Stomach smooth muscle (tissue), 2 donors: ENCODE results near the gene RAD23B.

Experiments used
- H3K27ac ChIP-seq: one replicate; pipeline ENCODE4 v1.7.0; 2013; ENCODE audit warnings: mild to moderate bottlenecking, low read length, inconsistent platforms
- H3K27me3 ChIP-seq, 2 donors: one replicate each; pipeline ENCODE4 v1.7.0; 2013; ENCODE audit warnings: low read length in 2 of 2; ENCODE audit not compliant: insufficient read depth in 2 of 2, control insufficient read depth in 1 of 2
- H3K36me3 ChIP-seq, 2 donors: one replicate each; pipeline ENCODE4 v1.7.0; 2013; ENCODE audit warnings: low read length in 2 of 2; ENCODE audit not compliant: control insufficient read depth in 2 of 2, insufficient read depth in 2 of 2
- H3K4me1 ChIP-seq: one replicate; pipeline ENCODE4 v1.7.0; 2013; ENCODE audit warnings: low read length; ENCODE audit not compliant: control insufficient read depth, insufficient read depth
- H3K4me3 ChIP-seq, 2 donors: one replicate each; pipeline ENCODE4 v1.7.0; 2013; ENCODE audit warnings: low read length in 2 of 2
- H3K9ac ChIP-seq, 2 donors: one replicate each; pipeline ENCODE4 v1.7.0; 2013; ENCODE audit warnings: low read length in 2 of 2, mild to moderate bottlenecking in 1 of 2
- H3K9me3 ChIP-seq, 2 donors: one replicate each; pipeline ENCODE4 v1.7.0; 2013; ENCODE audit warnings: low read length in 2 of 2; ENCODE audit not compliant: control insufficient read depth in 2 of 2
- donor health status: healthy.
- donor health status: Pancreatic carcinoma.

RAD23B gene

DNA sequence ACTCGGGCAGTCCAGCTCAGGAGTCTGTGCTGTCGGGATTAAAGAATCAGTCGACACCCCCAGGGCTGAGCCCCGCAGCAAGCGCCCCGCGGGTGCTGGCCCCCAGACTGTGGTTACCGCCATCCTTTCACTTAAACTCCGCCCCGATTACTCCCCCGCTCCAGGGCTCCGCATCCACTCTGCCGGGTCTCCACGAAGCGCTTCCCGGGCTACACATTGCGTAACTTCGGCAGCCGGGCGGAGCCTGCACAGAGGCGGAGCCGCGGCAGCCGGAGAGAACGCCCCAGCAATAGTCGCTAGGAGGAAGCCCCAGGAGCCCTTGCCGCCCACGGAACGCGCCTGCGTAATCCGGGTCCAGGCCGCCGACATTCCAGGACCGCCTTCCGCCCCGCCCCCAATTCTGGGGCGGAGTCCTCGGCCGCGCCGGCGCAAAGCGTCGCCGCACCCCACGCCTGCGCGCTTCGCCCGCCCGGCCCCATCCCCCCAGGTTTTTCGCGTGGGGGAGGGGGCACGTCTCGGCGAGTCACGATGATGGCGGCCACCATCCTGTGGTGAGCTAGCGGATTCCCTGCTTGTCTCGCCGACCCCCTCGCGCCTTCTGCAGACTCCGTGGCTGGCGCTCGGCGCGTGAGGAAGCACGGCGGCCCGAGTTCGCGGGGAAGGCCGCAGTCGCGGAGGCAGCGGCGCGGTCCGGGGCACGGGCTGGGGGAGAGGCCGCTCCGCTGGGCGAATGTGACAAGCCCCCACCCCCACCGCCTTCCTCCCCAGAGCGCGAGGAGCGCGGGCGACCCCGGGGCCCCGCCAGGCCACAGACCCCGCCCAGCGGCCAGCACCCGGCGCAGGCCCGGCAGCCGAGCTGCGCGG, at the start of gene RAD23B:
RAD23B (plus strand) TSS at position 521 of the 864 bp plus-strand sequence. CDS start 351 bp downstream, outside the sequence.
- Histone ChIP-seq H3K4me1 (peaks cover 13% of the 10 kb centered on the region), H3K4me3 (peak within 1 kb of the TSS; percentile 84 to 91), H3K27me3 (no peaks in the 10 kb centered on the region), H3K9me3 (no peaks in the 10 kb centered on the region), H3K27ac (peak within 1 kb of the TSS; percentile 93), H3K36me3 (no peaks in the 10 kb centered on the region), H3K9ac (peak within 1 kb of the TSS; percentile 90 to 92)

DNA sequence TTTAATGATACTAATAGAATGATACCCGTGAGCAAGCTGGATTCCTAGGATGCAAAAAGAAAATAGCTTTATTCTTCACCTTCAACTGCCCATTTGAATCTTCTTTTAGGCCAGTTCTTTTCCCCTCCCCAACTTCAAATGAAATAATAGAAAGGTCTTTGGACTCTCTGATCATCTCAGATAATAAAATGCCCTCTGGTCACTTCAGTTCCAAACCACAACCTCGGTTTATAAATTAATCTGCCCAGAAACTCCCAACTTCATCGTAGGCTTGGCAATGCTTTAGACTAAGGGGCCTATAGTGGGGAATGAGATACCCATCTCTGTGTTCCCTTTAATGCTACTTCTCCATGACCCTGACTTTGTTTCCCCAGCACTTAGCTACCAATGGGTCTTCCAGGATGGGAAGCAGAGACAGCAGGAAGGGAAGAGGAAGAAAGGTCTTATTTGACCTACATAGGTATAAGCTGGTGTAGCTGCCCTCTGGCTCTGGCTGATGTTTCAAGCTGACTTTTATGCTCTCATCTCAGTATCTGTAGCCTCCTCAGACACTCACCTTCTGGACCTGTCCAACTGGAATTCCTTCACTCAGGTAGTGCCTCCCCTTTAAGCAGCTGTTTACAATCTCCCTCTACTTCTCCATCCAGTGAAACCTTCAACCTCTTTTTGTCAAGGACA, 47.2 kb upstream of the RAD23B start:
- H3K36me3 ChIP-seq = no peaks in the 10 kb centered on the region
- H3K27me3 ChIP-seq = no peaks in the 10 kb centered on the region
- no peak overlapping the region for H3K9ac ChIP-seq
- no peak overlapping the region for H3K4me3 ChIP-seq
- H3K9me3 ChIP-seq = no peaks in the 10 kb centered on the region
- H3K27ac ChIP-seq = no peak overlapping the region
- H3K4me1 ChIP-seq = no peaks in the 10 kb centered on the region

GRCh38 chr9:107237873-107238272, 45.2 kb upstream of the RAD23B start:
- Histone ChIP-seq H3K27me3 (no peaks in the 10 kb centered on the region), H3K4me1 (no peaks in the 10 kb centered on the region), H3K9me3 (no peaks in the 10 kb centered on the region), H3K27ac (no peak overlapping the region), H3K4me3 (no peak overlapping the region), H3K36me3 (no peaks in the 10 kb centered on the region), H3K9ac (no peak overlapping the region)

- no peaks in the 10 kb centered on the region for H3K27me3 ChIP-seq
These were observed 43.6 kb upstream of the RAD23B start for GRCh38 chr9:107239474-107239873.

GRCh38 chr9:107240260-107240659, 42.8 kb upstream of the RAD23B start:
- Histone ChIP-seq H3K9ac (no peak overlapping the region), H3K27me3 (no peaks in the 10 kb centered on the region), H3K4me1 (no peaks in the 10 kb centered on the region), H3K4me3 (no peak overlapping the region), H3K36me3 (no peaks in the 10 kb centered on the region), H3K27ac (no peak overlapping the region), H3K9me3 (no peaks in the 10 kb centered on the region)

More at GRCh38 chr9:107239474-107239873, 43.6 kb upstream of the RAD23B start:
- H3K9ac ChIP-seq = no peak overlapping the region
- no peak overlapping the region for H3K27ac ChIP-seq
- H3K4me1 ChIP-seq = no peaks in the 10 kb centered on the region
- no peak overlapping the region for H3K4me3 ChIP-seq
- H3K36me3 ChIP-seq = no peaks in the 10 kb centered on the region
- H3K9me3 ChIP-seq = no peaks in the 10 kb centered on the region

- Histone ChIP-seq H3K9me3 (no peaks in the 10 kb centered on the region), H3K27me3 (no peaks in the 10 kb centered on the region), H3K36me3 (no peaks in the 10 kb centered on the region), H3K4me1 (peaks cover 5% of the 10 kb centered on the region), H3K9ac (no peak overlapping the region), H3K27ac (no peak overlapping the region), H3K4me3 (no peak overlapping the region)
These were observed 40.7 kb upstream of the RAD23B start for GRCh38 chr9:107242073-107243030.

DNA sequence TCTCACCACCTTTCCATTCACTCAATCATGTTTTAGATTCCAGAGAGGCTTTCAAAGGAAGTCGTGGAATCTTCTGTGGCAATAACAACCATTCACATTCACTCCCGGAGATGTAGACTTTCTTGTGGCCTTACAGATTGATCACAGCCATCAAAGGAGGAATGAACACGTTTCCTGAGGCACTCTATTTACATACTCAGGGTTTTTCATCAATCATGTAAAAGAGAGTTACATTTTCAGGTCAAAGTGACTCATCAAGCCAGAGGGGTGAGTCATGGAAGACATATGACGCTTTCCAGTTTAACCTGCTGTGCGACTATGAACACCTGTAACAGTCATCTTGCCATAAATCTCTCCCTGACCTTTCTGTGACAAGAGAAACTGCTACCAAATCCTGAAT, 39.3 kb upstream of the RAD23B start:
- Histone ChIP-seq H3K27ac (no peak overlapping the region), H3K4me1 (peaks cover 6% of the 10 kb centered on the region)

DNA sequence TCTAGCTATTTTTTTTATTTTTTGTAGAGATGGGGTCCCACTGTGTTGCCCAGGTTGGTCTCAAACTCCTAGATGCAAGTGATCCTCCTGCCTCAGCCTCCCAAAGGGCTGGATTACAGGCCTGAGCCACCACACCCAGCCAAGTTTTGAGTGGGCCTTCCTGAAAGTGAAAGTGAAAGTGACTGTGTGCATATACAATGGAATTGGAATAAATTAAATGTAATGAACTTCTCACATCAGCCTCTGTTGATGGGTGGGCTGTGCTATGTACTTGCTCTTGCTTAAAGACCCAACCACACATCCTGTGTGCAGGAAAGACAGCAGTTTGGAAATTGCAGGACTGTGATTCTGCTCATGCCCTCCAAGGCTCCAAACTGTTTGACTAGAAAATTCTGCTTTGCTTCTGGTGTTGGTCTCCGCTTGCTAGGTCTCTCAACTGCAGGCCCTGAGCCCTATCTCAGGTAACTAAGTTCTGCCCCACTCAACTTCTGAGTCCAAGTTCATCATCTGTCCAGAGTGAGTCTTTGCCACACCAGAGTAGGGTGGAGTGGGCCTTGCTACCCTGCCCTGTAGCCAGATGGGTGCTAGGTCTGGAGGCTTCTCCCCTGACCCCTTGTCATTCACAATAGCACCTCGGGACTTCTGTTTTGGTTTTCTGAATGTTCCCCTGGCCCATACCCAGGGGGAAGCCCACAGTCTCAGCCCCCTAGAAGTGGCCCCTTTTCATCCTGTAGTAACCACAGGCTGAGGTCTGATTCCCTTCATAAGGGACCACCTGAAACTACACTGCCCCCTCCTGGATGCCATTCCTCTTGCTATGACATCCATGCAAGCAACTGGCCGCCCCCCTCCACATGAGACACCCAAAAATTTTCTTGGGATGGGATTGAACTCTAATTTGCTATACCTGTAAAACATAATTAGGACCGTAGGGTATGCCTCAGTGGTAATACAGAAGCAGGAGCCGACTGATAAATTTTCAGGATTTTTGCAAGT, 36.5 kb upstream of the RAD23B start:
- H3K9ac ChIP-seq = no peak overlapping the region
- H3K36me3 ChIP-seq = no peaks in the 10 kb centered on the region
- H3K9me3 ChIP-seq = no peaks in the 10 kb centered on the region

More for the DNA sequence above, 39.3 kb upstream of the RAD23B start:
- Histone ChIP-seq H3K4me3 (no peak overlapping the region), H3K9me3 (no peaks in the 10 kb centered on the region), H3K27me3 (no peaks in the 10 kb centered on the region), H3K36me3 (no peaks in the 10 kb centered on the region), H3K9ac (no peak overlapping the region)

DNA sequence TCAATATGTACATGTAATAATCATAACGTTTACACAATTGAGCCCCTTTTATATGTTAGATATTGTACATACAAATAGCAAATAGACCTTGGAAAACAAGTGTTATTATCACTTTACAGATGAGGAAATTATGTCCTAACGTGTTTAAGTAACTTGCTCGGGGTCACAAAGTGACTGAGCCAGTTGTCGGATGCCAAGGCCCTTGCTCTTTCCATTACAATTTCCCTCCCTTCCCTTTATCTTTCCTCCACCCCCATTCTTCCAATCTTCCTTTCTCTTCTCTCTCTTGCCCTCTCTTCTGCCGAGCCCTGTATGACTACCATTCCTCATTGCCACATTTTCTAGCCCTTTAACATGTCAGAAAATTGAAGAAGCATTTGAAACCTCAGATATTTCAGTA, 34.4 kb upstream of the RAD23B start:
- Histone ChIP-seq H3K4me1 (peaks cover 16% of the 10 kb centered on the region), H3K36me3 (no peaks in the 10 kb centered on the region), H3K4me3 (no peak overlapping the region), H3K9ac (no peak overlapping the region), H3K27me3 (no peaks in the 10 kb centered on the region), H3K9me3 (no peaks in the 10 kb centered on the region), H3K27ac (no peak overlapping the region)

More for the DNA sequence above, 36.5 kb upstream of the RAD23B start:
- Histone ChIP-seq H3K4me1 (peaks cover 11% of the 10 kb centered on the region), H3K27ac (no peak overlapping the region), H3K27me3 (no peaks in the 10 kb centered on the region), H3K4me3 (no peak overlapping the region)
